Subcutaneous adipose tissue (tissue), 4 donors: ENCODE data around the gene ADH1C. TPM values are rescaled to one million over a fixed set of nuclear protein-coding genes. Genes with fewer than 3 reads are reported as not detected.

Experiments
- total RNA-seq, 4 donors: library from RNA; depleted of rRNA; stranded (reverse); fragments of >200 nt; gene quantifications; one replicate each; pipeline ENCODE4 v1.1.0, GENCODE V29; 2016
- TF ChIP-seq, protein P1 (sequence below): fragments of 450-650 bp; IDR thresholded peaks from one replicate; pipeline ENCODE4 v1.5.1; 2016; ENCODE audit warnings: low read depth, mild to moderate bottlenecking, control low read depth, antibody characterized with exemption, moderate library complexity

Gene ADH1C
- total RNA-seq, 4 donors from 2014 or later = 21.3 to 51.7 (median 24.4) TPM

DNA sequence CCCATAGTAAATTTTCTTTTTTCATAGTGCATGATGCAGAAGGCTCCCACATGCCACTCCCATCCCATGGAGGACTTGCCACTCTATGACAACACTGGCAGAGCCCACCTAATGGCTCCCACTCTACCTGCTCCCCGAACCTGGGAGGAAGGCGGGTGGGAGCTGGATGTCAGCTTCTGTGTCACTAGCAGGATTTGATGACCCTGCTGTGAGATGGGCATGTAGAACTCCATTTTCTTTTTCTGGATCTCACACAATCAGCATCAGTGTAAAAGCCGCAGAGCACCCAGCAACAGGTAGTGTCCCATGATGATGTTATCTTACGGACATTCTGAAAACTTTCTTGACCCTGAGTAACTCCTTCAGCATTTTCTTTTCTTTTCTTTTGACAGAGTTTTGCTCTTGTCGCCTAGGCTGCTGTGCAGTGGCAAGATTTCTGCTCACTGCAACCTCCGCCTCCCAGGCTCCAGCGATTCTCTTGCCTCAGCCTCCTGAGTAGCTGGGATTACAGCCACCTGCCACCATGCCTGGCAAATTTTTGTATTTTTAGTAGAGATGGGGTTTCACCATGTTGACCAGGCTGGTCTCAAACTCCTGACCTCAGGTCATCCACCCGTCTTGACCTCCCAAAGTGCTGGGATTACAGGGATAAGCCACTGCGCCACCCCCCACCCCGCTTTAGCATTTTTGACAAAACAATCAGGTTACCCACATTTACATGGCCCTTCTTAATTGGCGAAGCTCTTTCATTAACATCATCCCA lies 46.7 kb downstream of the ADH1C start:
- TF ChIP-seq, protein P1, sequence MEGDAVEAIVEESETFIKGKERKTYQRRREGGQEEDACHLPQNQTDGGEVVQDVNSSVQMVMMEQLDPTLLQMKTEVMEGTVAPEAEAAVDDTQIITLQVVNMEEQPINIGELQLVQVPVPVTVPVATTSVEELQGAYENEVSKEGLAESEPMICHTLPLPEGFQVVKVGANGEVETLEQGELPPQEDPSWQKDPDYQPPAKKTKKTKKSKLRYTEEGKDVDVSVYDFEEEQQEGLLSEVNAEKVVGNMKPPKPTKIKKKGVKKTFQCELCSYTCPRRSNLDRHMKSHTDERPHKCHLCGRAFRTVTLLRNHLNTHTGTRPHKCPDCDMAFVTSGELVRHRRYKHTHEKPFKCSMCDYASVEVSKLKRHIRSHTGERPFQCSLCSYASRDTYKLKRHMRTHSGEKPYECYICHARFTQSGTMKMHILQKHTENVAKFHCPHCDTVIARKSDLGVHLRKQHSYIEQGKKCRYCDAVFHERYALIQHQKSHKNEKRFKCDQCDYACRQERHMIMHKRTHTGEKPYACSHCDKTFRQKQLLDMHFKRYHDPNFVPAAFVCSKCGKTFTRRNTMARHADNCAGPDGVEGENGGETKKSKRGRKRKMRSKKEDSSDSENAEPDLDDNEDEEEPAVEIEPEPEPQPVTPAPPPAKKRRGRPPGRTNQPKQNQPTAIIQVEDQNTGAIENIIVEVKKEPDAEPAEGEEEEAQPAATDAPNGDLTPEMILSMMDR = no peak

DNA sequence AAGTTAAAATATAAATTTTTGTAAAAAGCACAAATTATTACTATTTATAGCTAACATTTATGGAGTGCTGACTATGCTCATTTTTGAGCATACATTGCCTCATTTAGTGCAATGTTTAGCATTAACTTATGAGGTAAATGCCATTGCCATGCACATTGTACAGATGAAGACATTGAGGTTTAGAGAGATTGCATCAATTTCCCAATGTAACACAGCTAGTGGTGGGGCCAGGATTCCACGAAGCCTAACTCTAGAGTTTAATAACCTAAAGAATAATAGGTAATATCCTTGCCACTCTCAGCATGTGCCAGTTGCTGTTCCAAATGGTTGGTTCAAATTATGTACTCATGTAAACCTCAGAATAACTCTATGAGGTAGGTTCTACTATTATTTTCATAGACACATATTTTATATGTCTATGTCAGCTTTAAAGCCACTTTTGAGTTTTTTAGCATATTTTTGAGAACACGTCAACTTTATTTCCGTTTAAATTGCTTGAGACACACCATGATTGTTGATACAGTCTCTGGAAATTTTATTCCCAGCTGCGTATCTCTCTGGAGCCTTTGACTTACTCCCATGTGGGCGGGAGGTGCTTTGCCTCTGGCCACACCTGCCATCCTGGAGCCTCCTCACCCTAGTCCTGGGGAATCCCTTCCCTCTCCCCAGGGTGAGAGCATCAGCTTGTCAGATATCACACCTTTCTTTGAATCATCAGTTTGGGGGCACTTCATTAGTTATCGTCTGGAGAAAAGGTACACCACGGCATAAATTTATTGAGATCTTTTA lies 51.0 kb downstream of the ADH1C start:
- TF ChIP-seq, protein P1 = no peak

DNA sequence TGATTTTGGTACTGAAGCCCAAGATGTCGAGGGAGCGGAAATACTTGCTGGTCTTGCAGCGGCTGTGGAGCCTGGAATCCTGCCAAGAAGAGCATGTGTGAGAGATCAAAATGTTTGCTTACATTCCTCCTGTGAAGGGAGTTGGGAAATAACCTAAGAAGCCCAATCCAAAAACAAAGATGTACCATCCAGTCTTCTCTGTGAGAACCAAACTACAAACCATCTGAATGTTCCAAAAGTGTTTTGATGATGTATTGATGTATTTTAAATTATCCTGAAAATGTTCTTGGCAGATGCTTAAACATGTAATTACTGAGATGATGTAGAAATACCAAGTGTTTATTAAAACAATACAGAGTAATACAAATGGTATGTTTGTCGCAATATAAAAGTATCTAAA lies 51.6 kb downstream of the ADH1C start:
- TF ChIP-seq, protein P1 = no peak

DNA sequence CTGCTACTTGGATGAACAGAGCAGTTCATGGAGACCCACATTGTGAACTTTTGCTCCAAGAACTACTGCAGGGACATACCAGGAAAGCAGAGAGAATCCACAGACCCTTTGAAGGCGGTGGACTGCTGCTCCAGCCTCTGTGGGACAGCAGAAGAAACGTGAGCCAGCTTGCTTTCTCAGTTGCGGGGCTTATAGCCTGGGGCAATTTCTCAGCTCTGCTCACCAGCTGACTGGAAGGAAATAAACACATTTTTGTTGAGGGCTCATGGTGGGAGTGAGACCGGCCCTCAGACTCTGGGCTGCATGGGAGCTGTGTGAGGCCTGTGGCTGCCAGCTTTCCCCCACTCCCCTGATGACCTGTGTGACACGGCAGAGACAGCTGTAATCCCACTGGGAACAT lies 59.2 kb downstream of the ADH1C start:
- TF ChIP-seq, protein P1 = no peak

DNA sequence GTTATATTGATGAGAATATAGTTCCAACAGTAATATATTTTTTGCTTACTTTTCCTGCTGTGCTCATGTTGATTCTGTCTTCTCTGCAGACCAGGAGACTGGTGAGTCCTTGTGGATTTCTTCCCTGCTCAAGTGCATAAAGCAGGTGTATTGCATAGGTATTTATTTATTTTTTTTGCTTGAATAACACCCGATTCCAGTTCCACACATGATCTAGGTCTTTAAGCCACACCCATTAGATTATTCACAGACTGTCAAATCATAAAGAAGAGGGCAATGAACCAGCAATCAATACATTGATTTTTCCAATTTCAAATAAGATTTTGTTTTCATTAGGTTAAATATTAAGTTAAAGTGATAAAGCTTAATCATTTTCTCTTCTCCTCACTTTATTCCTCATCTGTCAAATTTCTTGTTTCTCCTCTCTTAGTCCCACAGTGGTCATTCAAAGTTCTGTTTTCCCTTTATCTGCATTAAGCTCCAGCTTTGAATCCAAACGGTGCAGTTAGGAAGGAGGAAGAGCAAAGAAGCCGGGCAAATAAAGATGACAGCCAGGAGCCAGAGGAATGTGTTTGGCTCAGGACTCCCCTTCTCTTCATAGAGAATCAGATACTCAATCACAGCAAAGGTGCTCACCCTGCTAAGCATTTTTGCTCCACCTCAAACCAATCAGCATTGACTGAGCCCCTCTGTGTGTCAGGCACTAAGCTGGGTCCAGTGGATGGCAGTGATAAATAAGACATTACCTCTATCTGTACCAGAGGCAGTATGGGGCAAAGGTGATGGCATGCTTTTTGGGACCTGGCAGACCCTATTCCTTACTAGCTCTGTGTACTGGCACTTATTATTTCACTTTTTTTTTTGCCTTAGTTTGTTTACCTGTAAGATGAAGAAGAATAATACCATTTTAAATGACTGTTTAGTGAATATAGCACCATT lies 61.4 kb downstream of the ADH1C start, which contains the start of gene ADH1A:
TSS of gene ADH1A (minus strand) at position 138 of the 939 bp plus-strand sequence. CDS start at position 67, 71 bp downstream.
- TF ChIP-seq, protein P1 = no peak

Other genes with a start within 250 kb of the ADH1C start
- gene ADH4, start 208.4 kb downstream of the ADH1C start, total RNA-seq = 1 to 10 TPM in 1 of 4 donors, under 1 TPM in 2, not detected in 1; 0.49 to 6.1 (median 0.66) TPM
- not detected for gene ADH6, start 133.5 kb downstream of the ADH1C start, total RNA-seq
- under 1 TPM in 3 of 4 donors, not detected in 1; 0.22 to 0.85 (median 0.82) TPM for gene ADH1A, start 61.8 kb downstream of the ADH1C start, total RNA-seq
- 1,000 to 10,000 TPM; 3,428 to 6,526 (median 5,135) TPM for gene ADH1B, start 31.3 kb downstream of the ADH1C start, total RNA-seq
- not detected for gene ADH7, start 82.6 kb upstream of the ADH1C start, total RNA-seq
- gene C4orf17, start 158.3 kb upstream of the ADH1C start, total RNA-seq = not detected
- 1 to 10 TPM; 6.0 to 9.0 (median 6.2) TPM for gene TRMT10A, start 211.3 kb upstream of the ADH1C start, total RNA-seq
- 1 to 10 TPM in 2 of 4 donors, under 1 TPM in 1, not detected in 1; 0.38 to 1.3 (median 1.0) TPM for gene MTTP, start 222.1 kb upstream of the ADH1C start, total RNA-seq